ENCODE data around the gene VSTM2L. TPM values are rescaled to one million over a fixed set of nuclear protein-coding genes. Genes with fewer than 3 reads are reported as not detected.

Gene VSTM2L
- total and polyA plus RNA-seq, 2 of the 13 experiments (the other 11 are each of a cell fraction or from before 2014, with no cell fraction given): not detected

DNA sequence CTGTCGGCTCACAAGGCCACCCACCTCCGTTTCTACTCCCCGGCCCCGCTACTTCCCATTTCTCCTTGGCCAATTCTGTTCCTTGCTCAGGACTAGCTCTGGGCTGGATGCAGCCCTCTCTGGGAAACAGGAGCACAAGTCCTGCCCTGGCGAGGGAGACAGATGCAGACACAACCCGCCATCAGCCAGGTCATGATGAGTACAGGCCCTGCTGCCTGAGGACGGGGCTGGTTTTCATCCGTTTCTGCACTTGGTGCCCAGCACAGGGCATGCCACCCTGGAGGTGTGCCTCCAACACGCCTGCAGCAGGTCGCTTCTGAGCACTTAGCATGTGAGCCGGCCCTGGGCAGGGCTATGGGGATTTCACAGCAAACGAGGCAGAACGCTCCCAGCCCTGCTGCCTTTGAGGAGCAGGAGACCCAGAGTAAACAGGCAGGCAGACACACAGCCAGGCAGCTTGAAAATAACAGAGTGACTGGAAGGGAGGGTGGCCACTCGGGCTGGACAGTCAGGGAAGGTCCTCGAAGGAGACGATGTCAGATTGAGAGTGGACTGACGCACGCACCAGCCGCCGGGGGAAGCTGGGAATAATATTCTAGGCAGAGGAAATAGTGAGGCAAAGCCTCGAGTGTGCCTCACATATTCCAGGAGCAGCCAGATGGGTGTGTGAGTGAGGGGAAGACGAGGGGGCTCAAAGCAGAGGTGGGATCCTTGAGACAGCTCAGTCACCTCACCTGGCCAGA, 21.2 kb upstream of the VSTM2L start (continued):
- TF ChIP-seq PHF8 (CRISPR knock-in tag; IDR thresholded peaks at IDR 0.05): no peak
- no peak for TF ChIP-seq ZFP62 (CRISPR knock-in tag; IDR thresholded peaks at IDR 0.05)
- no peak for TF ChIP-seq MIXL1 (CRISPR knock-in tag; IDR thresholded peaks at IDR 0.05)
- TF ChIP-seq TSC22D2 (CRISPR knock-in tag; IDR thresholded peaks at IDR 0.05; ENCODE audit: borderline replicate concordance): no peak
- no peak for TF ChIP-seq MAF1 (CRISPR knock-in tag; IDR thresholded peaks at IDR 0.05; ENCODE audit: borderline replicate concordance)
- TF ChIP-seq MXI1 (IDR thresholded peaks at IDR 0.05; ENCODE audit: borderline replicate concordance, low read depth, low read length): no peak
- no peak for TF ChIP-seq AGO1 (IDR thresholded peaks at IDR 0.05; ENCODE audit: low read depth, low read length, poor library complexity, severe bottlenecking)
- TF ChIP-seq RERE (CRISPR knock-in tag; IDR thresholded peaks at IDR 0.05; ENCODE audit: low read depth): no peak
- no peak for TF ChIP-seq MAFK (conservative IDR thresholded peaks at IDR 0.05 in 1 of 2, IDR thresholded peaks at IDR 0.05 in 1 of 2; ENCODE audit: low read length in 2 of 2)
- TF ChIP-seq HMGXB3 (CRISPR knock-in tag; IDR thresholded peaks at IDR 0.05; ENCODE audit: borderline replicate concordance): no peak
- no peak for TF ChIP-seq NFATC3 (CRISPR knock-in tag; IDR thresholded peaks at IDR 0.05)
- TF ChIP-seq ATF7-NPFF (CRISPR knock-in tag; IDR thresholded peaks at IDR 0.05; ENCODE audit: low read depth): 0 out of 2 replicates have a peak, but pooled peaks have one; percentile 23
- TF ChIP-seq NFIB (CRISPR knock-in tag; IDR thresholded peaks at IDR 0.05; ENCODE audit: borderline replicate concordance): no peak
- no peak for TF ChIP-seq ZNF12 (CRISPR knock-in tag; IDR thresholded peaks at IDR 0.05)
- no peak for TF ChIP-seq MBNL3 (CRISPR knock-in tag; conservative IDR thresholded peaks at IDR 0.05)
- no peak for TF ChIP-seq PLRG1 (conservative IDR thresholded peaks at IDR 0.05)
- TF ChIP-seq NR2C2 (CRISPR knock-in tag; IDR thresholded peaks at IDR 0.05; ENCODE audit: borderline replicate concordance): no peak
- TF ChIP-seq, protein P1, sequence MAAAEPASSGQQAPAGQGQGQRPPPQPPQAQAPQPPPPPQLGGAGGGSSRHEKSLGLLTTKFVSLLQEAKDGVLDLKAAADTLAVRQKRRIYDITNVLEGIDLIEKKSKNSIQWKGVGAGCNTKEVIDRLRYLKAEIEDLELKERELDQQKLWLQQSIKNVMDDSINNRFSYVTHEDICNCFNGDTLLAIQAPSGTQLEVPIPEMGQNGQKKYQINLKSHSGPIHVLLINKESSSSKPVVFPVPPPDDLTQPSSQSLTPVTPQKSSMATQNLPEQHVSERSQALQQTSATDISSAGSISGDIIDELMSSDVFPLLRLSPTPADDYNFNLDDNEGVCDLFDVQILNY (CRISPR knock-in tag; conservative IDR thresholded peaks at IDR 0.05): no peak
- TF ChIP-seq GPN1 (CRISPR knock-in tag; IDR thresholded peaks at IDR 0.05; ENCODE audit: borderline replicate concordance): no peak

Data from HepG2 (cell line).